PFSK-1 (cell line): ENCODE measurements around the gene ZER1.
A peak's percentile ranks its signal among the peaks of the same experiment; 100 is the strongest.

Experiments used
- FOXP2 ChIP-seq: optimal IDR thresholded peaks from 2 replicates; pipeline ENCODE3; 2011; ENCODE audit warnings: borderline replicate concordance, control low read depth, inconsistent platforms; ENCODE audit not compliant: insufficient read depth; ENCODE audit errors: extremely low read length, extremely low read depth
- POLR2AphosphoS5 ChIP-seq: IDR thresholded peaks from 2 replicates; pipeline ENCODE4 v1.6.1; 2012; ENCODE audit warnings: low read depth, mild to moderate bottlenecking, control low read depth, low read length, moderate library complexity
- SIN3A ChIP-seq: IDR thresholded peaks from 2 replicates; pipeline ENCODE4 v1.6.1; 2012; ENCODE audit warnings: mild to moderate bottlenecking, low read length, moderate library complexity, borderline replicate concordance; ENCODE audit not compliant: insufficient read depth
- TAF1 ChIP-seq: IDR thresholded peaks from 2 replicates; pipeline ENCODE4 v1.6.1; 2012; ENCODE audit warnings: low read length, control low read depth, borderline replicate concordance; ENCODE audit not compliant: insufficient read depth
- TF ChIP-seq, protein P1 (sequence below), 2 experiments: IDR thresholded peaks; 2 replicates each; pipeline versions ENCODE4 v1.6.1 to v1.8.0; 2011 to 2012; ENCODE audit warnings: low read depth in 2 of 2, low read length in 2 of 2, control low read depth in 1 of 2, inconsistent platforms in 1 of 2, mild to moderate bottlenecking in 1 of 2, moderate library complexity in 1 of 2; ENCODE audit not compliant: insufficient read depth in 1 of 2

Gene ZER1

GRCh38 chr9:128818099-128818838 lies 46.5 kb upstream of the ZER1 start, which contains the start of gene ENDOG:
ENDOG (plus strand) TSS chr9:128818500; CDS start chr9:128818685, 185 bp downstream.
- TF ChIP-seq FOXP2: no peak
- TF ChIP-seq SIN3A: no peak
- peak; percentile 55; the same call in 1 of the 2 replicates for TF ChIP-seq TAF1
- TF ChIP-seq POLR2AphosphoS5: peak; percentile 88
- TF ChIP-seq, protein P1, sequence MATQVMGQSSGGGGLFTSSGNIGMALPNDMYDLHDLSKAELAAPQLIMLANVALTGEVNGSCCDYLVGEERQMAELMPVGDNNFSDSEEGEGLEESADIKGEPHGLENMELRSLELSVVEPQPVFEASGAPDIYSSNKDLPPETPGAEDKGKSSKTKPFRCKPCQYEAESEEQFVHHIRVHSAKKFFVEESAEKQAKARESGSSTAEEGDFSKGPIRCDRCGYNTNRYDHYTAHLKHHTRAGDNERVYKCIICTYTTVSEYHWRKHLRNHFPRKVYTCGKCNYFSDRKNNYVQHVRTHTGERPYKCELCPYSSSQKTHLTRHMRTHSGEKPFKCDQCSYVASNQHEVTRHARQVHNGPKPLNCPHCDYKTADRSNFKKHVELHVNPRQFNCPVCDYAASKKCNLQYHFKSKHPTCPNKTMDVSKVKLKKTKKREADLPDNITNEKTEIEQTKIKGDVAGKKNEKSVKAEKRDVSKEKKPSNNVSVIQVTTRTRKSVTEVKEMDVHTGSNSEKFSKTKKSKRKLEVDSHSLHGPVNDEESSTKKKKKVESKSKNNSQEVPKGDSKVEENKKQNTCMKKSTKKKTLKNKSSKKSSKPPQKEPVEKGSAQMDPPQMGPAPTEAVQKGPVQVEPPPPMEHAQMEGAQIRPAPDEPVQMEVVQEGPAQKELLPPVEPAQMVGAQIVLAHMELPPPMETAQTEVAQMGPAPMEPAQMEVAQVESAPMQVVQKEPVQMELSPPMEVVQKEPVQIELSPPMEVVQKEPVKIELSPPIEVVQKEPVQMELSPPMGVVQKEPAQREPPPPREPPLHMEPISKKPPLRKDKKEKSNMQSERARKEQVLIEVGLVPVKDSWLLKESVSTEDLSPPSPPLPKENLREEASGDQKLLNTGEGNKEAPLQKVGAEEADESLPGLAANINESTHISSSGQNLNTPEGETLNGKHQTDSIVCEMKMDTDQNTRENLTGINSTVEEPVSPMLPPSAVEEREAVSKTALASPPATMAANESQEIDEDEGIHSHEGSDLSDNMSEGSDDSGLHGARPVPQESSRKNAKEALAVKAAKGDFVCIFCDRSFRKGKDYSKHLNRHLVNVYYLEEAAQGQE (IDR thresholded peaks at IDR 0.05; ENCODE audit: insufficient read depth in 1 of 2, low read depth in 2 of 2, low read length in 2 of 2): peak in 1 of 2 experiments; percentile 23; a peak in 1 of 4 replicates

- TF ChIP-seq FOXP2 (no peak), POLR2AphosphoS5 (no peak), TAF1 (no peak), SIN3A (no peak)
- TF ChIP-seq, protein P1 (IDR thresholded peaks at IDR 0.05; ENCODE audit: insufficient read depth in 1 of 2, low read depth in 2 of 2, low read length in 2 of 2): no peak
These were observed 39.1 kb upstream of the ZER1 start for GRCh38 chr9:128810873-128811272.

DNA sequence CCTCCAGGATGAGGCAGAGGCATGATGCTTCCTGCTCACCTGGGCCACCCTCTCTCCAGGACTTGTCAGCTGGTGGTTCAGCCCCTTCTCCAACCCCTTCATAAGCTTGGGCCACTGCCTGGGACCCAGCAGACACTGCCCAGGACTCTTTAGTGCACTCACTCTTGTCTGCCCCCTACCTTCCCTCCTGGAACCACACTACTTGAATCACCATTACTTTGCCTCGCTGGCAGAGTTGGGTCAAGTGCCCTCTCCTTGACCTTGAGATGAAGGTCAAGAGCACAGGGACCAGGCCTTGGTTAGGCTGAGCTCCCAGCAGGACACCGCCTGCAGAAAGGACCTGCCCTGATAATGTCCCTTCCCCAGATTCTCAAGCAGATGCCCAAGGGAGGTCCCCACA lies 38.1 kb upstream of the ZER1 start:
- TF ChIP-seq POLR2AphosphoS5: no peak
- no peak for TF ChIP-seq SIN3A
- TF ChIP-seq FOXP2: no peak
- no peak for TF ChIP-seq TAF1
- TF ChIP-seq, protein P1 (IDR thresholded peaks at IDR 0.05; ENCODE audit: insufficient read depth in 1 of 2, low read depth in 2 of 2, low read length in 2 of 2): no peak

- TF ChIP-seq, protein P1 (IDR thresholded peaks at IDR 0.05; ENCODE audit: insufficient read depth in 1 of 2, low read depth in 2 of 2, low read length in 2 of 2): no peak
- TF ChIP-seq SIN3A: no peak
- no peak for TF ChIP-seq TAF1
- no peak for TF ChIP-seq FOXP2
- TF ChIP-seq POLR2AphosphoS5: no peak
These were observed 37.4 kb upstream of the ZER1 start for GRCh38 chr9:128809036-128809599.
